Measurements from ENCODE around the gene PVALEF.

PVALEF gene

DNA sequence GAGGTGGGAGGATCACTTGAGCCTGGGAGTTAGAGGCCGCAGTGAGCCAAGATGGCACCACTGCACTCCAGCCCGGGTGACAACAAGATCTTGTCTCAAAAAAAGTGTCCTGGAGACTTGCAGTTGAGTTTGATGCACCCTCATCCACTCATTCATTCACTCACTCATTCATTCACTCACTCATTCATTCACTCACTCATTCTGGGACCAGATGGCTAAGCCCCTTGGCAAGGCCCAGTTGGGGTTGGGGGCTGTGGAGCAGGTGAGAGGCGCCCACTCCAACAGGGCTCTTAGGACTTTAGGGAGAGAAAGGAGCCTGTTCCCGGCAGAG is 1.9 kb downstream of the PVALEF start:
- TF ChIP-seq, protein P1, sequence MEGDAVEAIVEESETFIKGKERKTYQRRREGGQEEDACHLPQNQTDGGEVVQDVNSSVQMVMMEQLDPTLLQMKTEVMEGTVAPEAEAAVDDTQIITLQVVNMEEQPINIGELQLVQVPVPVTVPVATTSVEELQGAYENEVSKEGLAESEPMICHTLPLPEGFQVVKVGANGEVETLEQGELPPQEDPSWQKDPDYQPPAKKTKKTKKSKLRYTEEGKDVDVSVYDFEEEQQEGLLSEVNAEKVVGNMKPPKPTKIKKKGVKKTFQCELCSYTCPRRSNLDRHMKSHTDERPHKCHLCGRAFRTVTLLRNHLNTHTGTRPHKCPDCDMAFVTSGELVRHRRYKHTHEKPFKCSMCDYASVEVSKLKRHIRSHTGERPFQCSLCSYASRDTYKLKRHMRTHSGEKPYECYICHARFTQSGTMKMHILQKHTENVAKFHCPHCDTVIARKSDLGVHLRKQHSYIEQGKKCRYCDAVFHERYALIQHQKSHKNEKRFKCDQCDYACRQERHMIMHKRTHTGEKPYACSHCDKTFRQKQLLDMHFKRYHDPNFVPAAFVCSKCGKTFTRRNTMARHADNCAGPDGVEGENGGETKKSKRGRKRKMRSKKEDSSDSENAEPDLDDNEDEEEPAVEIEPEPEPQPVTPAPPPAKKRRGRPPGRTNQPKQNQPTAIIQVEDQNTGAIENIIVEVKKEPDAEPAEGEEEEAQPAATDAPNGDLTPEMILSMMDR (IDR thresholded peaks at IDR 0.05; ENCODE audit: extremely low read depth, insufficient read depth, missing control alignments): no peak
- no peak for DNase-seq (ENCODE audit: low spot score)
- in situ Hi-C loops (cut with MboI; ENCODE audit: low pct_unique_long_range_greater_than_20kb, low sequenced_read_pairs, unreplicated experiment): no loop called here

DNA sequence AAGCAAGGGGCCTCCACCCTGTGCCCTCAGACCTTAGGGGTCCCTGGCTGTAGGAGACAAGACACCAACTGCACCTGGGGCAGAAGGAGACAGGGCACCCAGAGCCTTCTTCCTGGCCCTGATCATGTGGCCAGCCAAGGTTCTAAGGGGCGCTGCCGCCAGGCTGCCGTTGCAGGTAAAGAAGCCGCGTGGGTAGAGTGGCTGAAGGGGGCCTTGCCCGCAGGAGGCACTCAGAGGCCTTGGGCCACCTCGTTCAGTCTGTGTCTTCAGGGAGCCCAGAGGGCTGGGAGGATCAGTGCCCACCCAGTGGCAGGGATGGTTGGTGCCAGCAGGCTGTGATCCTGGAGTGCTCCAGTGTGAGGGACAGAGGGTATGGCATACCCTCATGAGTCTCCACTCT is 2.3 kb downstream of the PVALEF start:
- in situ Hi-C loops (cut with MboI; ENCODE audit: low pct_unique_long_range_greater_than_20kb, low sequenced_read_pairs, unreplicated experiment): no loop called here
- TF ChIP-seq, protein P1 (IDR thresholded peaks at IDR 0.05; ENCODE audit: extremely low read depth, insufficient read depth, missing control alignments): no peak
- no peak for DNase-seq (ENCODE audit: low spot score)

DNA sequence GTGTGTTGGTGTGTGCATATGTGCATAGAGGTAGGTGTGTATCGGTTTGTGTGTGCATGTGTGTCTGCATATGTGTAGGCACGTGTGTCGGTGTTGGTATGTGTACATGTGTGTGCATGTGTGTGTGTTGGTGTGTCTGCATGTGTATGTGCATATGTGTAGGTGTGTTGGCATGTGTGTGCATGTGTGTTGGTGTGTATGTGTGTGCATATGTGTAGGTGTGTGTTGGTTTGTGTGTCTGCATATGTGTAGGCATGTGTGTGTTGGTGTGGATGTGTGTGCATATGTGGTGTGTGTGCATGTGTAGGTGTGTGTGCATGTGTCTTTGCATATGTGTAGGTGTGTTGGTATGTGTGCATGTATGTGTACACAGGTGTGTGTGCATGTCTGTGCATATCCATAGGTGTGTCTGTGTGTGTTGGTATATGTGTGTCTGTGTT is 4.6 kb downstream of the PVALEF start:
- no peak for DNase-seq (ENCODE audit: low spot score)
- TF ChIP-seq, protein P1 (IDR thresholded peaks at IDR 0.05; ENCODE audit: extremely low read depth, insufficient read depth, missing control alignments): no peak
- in situ Hi-C loops (cut with MboI; ENCODE audit: low pct_unique_long_range_greater_than_20kb, low sequenced_read_pairs, unreplicated experiment): no loop called here

DNA sequence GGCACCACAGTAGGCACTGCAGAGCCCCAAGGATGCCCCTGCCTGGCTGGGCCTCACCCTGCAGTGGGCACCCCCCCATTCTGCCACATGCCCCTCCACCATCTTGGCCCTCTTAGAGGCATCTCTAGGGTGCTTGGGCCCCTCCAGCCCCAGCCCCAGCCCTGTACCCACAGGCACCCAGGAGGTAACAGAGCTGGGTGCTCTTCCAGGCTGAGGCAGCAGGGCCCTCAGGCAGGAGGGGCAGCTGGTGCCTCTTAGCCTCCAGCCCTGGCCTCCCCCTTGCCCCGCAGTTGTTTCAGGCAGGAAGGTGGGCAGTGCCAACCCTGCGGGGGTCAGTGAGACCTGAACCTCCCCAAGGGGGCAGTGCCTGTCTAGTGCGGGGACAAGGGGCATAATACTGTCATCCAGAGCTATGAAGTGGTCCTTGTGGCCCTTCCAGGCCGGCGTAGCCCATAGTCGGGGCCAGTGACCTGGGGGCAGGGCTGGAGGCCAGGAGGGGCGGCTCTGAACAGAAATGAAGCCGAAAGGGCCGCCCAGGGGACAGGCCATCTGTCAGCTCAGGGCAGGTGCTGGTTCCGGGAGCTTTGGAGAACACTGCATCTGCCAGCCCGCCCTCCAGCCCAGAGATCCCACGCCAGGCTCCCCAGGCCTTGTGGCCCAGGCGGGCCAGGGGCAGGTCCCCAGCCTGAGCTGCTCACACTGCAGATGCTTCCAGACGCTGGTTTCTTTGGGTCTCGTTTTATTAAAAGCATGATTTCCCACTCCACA is 5.6 kb downstream of the PVALEF start:
- in situ Hi-C loops (cut with MboI; ENCODE audit: low pct_unique_long_range_greater_than_20kb, low sequenced_read_pairs, unreplicated experiment): no loop called here
- DNase-seq (ENCODE audit: low spot score): no peak
- TF ChIP-seq, protein P1 (IDR thresholded peaks at IDR 0.05; ENCODE audit: extremely low read depth, insufficient read depth, missing control alignments): no peak

DNA sequence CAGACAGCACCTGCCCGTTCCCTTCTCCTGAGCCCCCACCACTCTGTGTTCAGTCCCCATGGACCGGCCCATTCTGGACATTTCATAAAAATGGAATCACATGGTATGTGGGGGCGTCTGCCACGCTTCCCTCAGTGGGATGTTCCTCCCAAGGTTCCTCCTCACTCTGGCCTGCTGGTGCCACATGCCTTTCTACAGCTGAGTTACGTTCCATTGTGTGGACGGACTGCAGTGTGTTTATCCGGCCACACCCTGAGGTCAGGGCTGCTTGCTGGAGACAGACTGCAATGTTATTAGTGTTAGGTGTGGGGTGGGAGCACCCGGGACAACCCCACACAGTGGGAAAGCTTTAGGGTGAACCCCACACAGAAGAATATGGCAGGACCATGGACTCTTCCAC is 6.6 kb downstream of the PVALEF start:
- TF ChIP-seq, protein P1 (IDR thresholded peaks at IDR 0.05; ENCODE audit: extremely low read depth, insufficient read depth, missing control alignments): no peak
- in situ Hi-C loops (cut with MboI; ENCODE audit: low pct_unique_long_range_greater_than_20kb, low sequenced_read_pairs, unreplicated experiment): no loop called here
- no peak for DNase-seq (ENCODE audit: low spot score)

DNA sequence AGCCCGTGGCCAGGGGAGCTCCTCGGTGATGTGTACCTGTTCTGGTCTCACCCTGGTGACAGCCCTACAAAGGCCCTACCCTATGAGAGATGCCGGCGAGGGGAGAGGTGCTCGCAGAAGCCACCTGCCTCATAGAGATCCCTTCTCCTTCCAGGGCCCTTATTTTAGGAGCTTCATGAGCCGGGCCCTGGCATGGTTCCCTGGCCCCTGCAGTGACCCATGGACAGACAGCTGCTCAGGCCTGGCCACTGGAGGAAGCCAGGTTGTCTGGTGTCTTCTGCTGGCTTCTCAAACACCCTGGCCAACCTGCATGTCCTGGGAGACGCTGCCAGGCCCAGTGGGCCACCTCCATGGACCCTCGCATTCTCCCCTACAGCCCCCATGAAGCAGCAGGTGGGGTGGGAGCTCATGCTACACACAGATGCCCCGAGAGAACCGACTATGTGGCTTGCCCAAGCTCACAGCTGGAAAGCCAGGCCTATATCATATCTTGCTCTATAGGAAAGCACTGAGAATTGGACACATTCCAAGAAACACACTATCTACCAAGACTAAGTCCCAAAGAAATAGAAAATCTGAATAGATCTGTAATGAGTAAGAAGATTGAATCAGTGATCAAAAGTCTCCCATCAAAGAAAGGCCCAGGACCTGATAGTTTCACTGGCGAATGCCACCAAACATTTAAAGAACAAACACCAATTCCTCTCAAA is 7.9 kb downstream of the PVALEF start:
- no peak for DNase-seq (ENCODE audit: low spot score)
- TF ChIP-seq, protein P1 (IDR thresholded peaks at IDR 0.05; ENCODE audit: extremely low read depth, insufficient read depth, missing control alignments): no peak
- in situ Hi-C loops (cut with MboI; ENCODE audit: low pct_unique_long_range_greater_than_20kb, low sequenced_read_pairs, unreplicated experiment): no loop called here
